H1 (cell line): ENCODE data around the gene YPEL5. TPM values are rescaled to one million over a fixed set of nuclear protein-coding genes. Genes with fewer than 3 reads are reported as not detected.

ENCODE experiments used
- ATF2 ChIP-seq: IDR thresholded peaks from 2 replicates; pipeline ENCODE4 v1.6.1; 2012; ENCODE audit warnings: low read length, inconsistent platforms
- BACH1 ChIP-seq: IDR thresholded peaks from 2 replicates; pipeline ENCODE4 v1.6.1; 2012; ENCODE audit warnings: low read length, improper control_type of control experiment
- BCL11A ChIP-seq, 2 experiments: IDR thresholded peaks; one replicate each; pipeline ENCODE4 v1.6.1; 2011; ENCODE audit warnings: low read depth in 2 of 2, low read length in 2 of 2, mild to moderate bottlenecking in 2 of 2
- BRCA1 ChIP-seq: IDR thresholded peaks from 2 replicates; pipeline ENCODE4 v1.6.1; 2012; ENCODE audit warnings: low read depth, low read length, improper control_type of control experiment
- CBX8 ChIP-seq: fragments of 300-800, 300-1000 bp; sonication (generic); IDR thresholded peaks from 2 replicates; pipeline ENCODE4 v1.7.1; 2016; ENCODE audit warnings: low read depth, low read length, borderline replicate concordance
- CHD1 ChIP-seq: IDR thresholded peaks from 2 replicates; pipeline ENCODE4 v1.6.1; 2012; ENCODE audit warnings: low read depth, low read length, improper control_type of control experiment
- CHD7 ChIP-seq: fragments of 300-600 bp; sonication (generic); IDR thresholded peaks from 2 replicates; pipeline ENCODE4 v1.7.1; 2012; ENCODE audit warnings: low read length, moderate library complexity, mild to moderate bottlenecking, inconsistent platforms; ENCODE audit not compliant: insufficient replicate concordance
- JUN ChIP-seq: IDR thresholded peaks from 2 replicates; pipeline ENCODE4 v1.6.1; 2011; ENCODE audit warnings: low read depth, mild to moderate bottlenecking, improper control_type of control experiment, low read length
- MAX ChIP-seq: IDR thresholded peaks from 2 replicates; pipeline ENCODE4 v1.6.1; 2012; ENCODE audit warnings: inconsistent platforms
- POLR2A ChIP-seq, 2 experiments: IDR thresholded peaks; 1 replicate in 1 of 2; 2 replicates in 1 of 2; pipeline ENCODE4 v1.6.1; 2011; ENCODE audit warnings: low read depth in 2 of 2, low read length in 2 of 2, mild to moderate bottlenecking in 2 of 2; ENCODE audit errors: control extremely low read depth in 1 of 2
- TAF7 ChIP-seq: optimal IDR thresholded peaks from 2 replicates; pipeline ENCODE3; 2011; ENCODE audit warnings: low read depth, mild to moderate bottlenecking, inconsistent platforms, low read length, moderate library complexity, borderline replicate concordance
- polyA plus RNA-seq, 7 experiments: library from polyadenylated mRNA; depleted of rRNA in 3 of 7; stranded (reverse) in 5 of 7; unstranded in 2 of 7; fragments of >200 nt in 5 of 7; fragments of 200-250 nt in 2 of 7; gene quantifications; 1 replicate in 5 of 7; 2 replicates in 1 of 7; 4 replicates in 1 of 7; pipeline versions ENCODE4 v1.2.1 to v1.2.3, GENCODE V29; 2011 to 2013; ENCODE audit warnings: missing spikeins in 2 of 7, mixed read lengths in 2 of 7
- total RNA-seq: library from RNA; stranded (reverse); fragmentation: NEBNext Ultra II Directional; extraction: Animal tissue kit (Norgen Biotek cat#: 25700); gene quantifications from 2 replicates; pipeline ENCODE4 v1.2.1, GENCODE V29; 2021

YPEL5 gene
- total and polyA plus RNA-seq, 2 of the 8 experiments (the other 6 are each of a cell fraction or from before 2014, with no cell fraction given), result 18.5 to 28.0 TPM

GRCh38 chr2:30150786-30151185, 4.0 kb downstream of the YPEL5 start (continued):
- TF ChIP-seq CHD7, result no peak
- TF ChIP-seq BRCA1, result no peak
- TF ChIP-seq ATF2, result no peak
- TF ChIP-seq BACH1, result no peak
- no peak for TF ChIP-seq CHD1
- TF ChIP-seq TAF7, result no peak
- no peak for TF ChIP-seq CBX8
- TF ChIP-seq POLR2A (IDR thresholded peaks at IDR 0.05; ENCODE audit: control extremely low read depth in 1 of 2, low read depth in 2 of 2, low read length in 2 of 2), result no peak
- TF ChIP-seq MAX, result no peak
- no peak for TF ChIP-seq JUN
- no peak for TF ChIP-seq BCL11A (IDR thresholded peaks at IDR 0.05; ENCODE audit: low read depth in 2 of 2, low read length in 2 of 2)
